Dendritic cell treated with granulocyte-macrophage colony-stimulating factor and Interleukin-4, amounts not matched to agents 40 ng/mL and 50 ng/mL, for 4 days (primary cell): ENCODE data around the gene TM9SF1.
"Not testable (repeated sequence)": the region's sequence is repeated elsewhere in the genome, so short reads cannot be mapped to it uniquely, and the experiment has no call there.

ENCODE experiments used
- H3K27ac Mint-ChIP-seq: one replicate; pipeline ENCODE4 v1.8.0; 2022; ENCODE audit warnings: mild to moderate bottlenecking, mixed read lengths
- H3K27me3 Mint-ChIP-seq: one replicate; pipeline ENCODE4 v1.8.0; 2022; ENCODE audit warnings: mild to moderate bottlenecking, mixed read lengths
- H3K36me3 Mint-ChIP-seq: one replicate; pipeline ENCODE4 v1.8.0; 2022; ENCODE audit warnings: low read depth, mixed read lengths
- H3K4me1 Mint-ChIP-seq: one replicate; pipeline ENCODE4 v1.8.0; 2022; ENCODE audit warnings: low read depth, mixed read lengths
- H3K4me3 Mint-ChIP-seq: one replicate; pipeline ENCODE4 v1.8.0; 2022; ENCODE audit warnings: mild to moderate bottlenecking, moderate library complexity, mixed read lengths
- H3K9me3 Mint-ChIP-seq: one replicate; pipeline ENCODE4 v1.8.0; 2022; ENCODE audit warnings: mixed read lengths
- intact Hi-C: fragments of 100-400 bp; cut with micrococcal nuclease; formaldehyde crosslinking; loops from one replicate; pipeline ENCODE4 v1.15.0; 2022

TM9SF1 gene

DNA sequence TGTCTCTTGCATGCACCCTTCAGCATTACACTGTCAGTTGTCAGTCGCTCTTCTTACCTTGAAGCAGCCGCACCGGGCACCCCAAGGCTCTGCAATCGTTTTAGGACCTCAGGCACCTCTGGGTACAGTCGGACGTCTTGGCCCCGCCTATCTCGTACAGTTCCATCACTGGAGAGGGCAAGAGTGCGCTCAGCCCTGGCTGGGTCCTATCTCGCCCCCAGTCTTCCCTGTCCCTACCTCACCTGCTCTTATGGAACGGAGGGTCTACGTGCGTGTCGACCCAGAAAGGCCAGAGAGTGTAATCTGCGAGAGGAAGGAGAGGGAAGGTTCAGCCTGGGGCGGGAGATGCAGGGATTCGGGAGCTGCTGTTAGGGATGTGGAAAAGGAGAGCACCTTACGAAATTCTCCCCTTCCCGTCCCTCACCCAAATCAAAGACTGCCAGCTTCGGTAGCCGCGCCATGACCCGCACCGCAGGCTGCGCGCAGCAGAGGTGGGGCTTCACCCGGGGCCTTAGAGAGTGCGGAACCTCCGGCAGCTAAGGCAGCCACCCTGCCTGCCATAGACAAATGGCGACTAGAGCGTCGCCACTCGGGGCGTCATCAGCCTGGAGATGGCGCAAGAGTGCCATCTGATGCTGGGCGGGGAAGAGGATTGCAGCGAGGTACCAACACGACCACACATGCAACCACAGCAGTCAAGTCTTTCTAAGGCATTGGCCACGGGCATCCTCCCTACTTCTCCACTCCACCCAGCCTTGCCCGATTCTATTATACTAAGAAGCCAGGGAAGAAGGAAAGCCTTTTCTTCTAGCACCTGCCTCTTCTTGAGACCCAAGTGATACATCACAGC is 20.5 kb upstream of the TM9SF1 start, which contains the start of gene MDP1:
TSS of gene MDP1 (minus strand) at position 572 of the 850 bp plus-strand sequence. CDS start at position 461, 111 bp downstream.
- peaks cover 41% of the 10 kb centered on the region for H3K4me1 Mint-ChIP-seq

DNA sequence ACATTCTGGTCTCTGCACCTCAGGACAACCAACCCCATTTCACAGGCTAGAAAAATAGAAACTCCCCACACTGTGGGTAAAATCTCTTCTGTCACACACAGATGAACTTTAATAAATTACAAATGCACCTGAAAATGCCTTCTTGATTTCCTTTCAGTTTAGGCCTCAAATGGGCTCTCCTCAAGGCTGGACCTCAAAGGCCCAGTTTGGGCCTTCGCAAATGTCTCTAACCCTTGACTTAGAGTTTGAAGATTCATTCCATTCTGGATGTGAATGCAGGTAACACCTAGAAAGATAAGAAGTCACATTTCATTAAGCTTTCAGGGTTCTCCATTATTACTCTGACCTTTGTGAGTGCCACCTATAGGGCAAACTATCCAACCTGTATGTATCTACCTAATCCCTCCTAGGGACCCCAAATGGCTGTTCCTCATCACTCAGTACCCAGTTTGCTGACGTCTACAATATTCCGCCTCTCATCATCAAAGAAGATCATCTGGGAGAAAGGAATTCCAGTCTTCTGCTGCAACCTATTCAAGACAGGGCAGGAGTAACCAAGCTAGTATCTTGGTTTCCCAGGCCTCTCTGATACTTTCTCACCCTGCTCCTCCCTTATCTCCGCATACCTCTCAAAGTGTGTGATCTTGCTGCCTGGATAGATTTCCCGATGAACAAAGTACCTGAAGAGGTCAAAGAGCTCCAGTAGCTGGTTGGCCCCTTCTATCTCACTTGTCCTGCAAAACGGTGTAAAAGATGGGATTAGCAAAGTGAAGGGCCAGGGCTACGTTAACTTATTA is 18.8 kb upstream of the TM9SF1 start:
- Mint-ChIP-seq H3K4me1 (peaks cover 50% of the 10 kb centered on the region), H3K27ac (peak overlapping the region; percentile 99), H3K36me3 (peaks cover 79% of the 10 kb centered on the region), H3K27me3 (no peaks in the 10 kb centered on the region), H3K4me3 (peak overlapping the region; percentile 94), H3K9me3 (no peaks in the 10 kb centered on the region)
- intact Hi-C loops, result loop anchor here (1.0 to 10.0 kb wide), 2 partner anchors 19 to 99 kb away; partner anchors contain the start of genes DCAF11, NRL and TM9SF1

More for the DNA sequence above, 20.5 kb upstream of the TM9SF1 start, which contains the start of gene MDP1:
- Mint-ChIP-seq H3K27ac (peak within 1 kb of the TSS; percentile 99), H3K36me3 (peaks cover 71% of the 10 kb centered on the region), H3K9me3 (no peaks in the 10 kb centered on the region), H3K4me3 (peak within 1 kb of the TSS; percentile 90), H3K27me3 (no peaks in the 10 kb centered on the region)
- intact Hi-C loops, result loop anchor here (1.0 to 10.0 kb wide), 3 partner anchors 17 to 101 kb away; partner anchors contain the start of genes DCAF11, GMPR2, NEDD8 and NRL

DNA sequence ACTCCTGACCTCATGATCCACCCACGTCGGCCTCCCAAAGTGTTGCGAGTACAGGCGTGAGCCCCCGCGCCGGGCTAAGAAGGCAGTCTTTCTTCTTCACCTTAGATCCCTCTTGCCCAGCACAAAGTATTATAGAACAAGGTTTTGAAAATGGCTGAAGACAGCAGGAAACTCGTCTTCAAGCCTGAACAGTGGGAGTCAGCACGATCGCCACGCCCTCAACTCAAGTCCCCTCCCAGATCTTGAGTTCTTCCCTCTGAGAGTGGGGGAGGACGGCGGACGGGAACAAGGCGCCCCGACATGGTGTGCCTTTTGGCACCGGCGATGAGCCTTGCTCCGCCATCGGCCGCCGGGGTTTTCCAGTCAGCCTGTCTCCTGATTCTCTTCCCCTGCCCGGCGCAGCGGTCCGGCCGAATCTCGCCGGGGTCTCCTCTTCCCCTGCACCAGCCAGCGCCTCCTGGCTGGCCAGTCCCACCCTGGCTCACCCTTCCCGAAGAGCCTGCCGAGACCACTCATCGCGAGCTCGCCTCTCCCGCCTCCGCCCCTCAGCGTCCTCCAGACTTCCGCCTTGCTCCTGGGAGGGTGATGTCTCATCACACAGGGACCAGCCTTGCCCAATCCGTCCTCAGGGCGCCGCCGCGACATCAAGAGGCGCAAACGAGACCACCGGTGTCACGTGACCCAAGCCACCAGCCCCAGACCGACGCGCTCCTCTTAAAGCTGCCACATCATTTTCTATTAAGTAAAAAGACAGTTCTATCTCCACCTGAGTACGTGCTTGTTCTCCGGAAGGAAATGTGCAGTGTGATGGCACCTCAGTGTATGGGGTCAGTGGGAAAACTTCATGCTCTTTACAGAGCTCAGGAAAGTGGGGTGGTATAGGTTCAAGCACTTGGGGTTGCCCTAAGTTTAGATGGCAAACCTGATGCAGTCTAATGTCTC is 18.0 kb upstream of the TM9SF1 start, which contains the start of gene CHMP4A:
TSS of gene CHMP4A (minus strand) at position 565 of the 942 bp plus-strand sequence. CDS start at position 516, 49 bp downstream.
- Mint-ChIP-seq H3K27me3 (no peaks in the 10 kb centered on the region), H3K9me3 (no peaks in the 10 kb centered on the region), H3K4me3 (peak within 1 kb of the TSS; percentile 94), H3K4me1 (peaks cover 50% of the 10 kb centered on the region), H3K36me3 (peaks cover 83% of the 10 kb centered on the region), H3K27ac (peak within 1 kb of the TSS; percentile 99)
- intact Hi-C loops, result loop anchor here (1.0 to 10.0 kb wide), 2 partner anchors 18 to 98 kb away; partner anchors contain the start of genes DCAF11, NRL and TM9SF1

DNA sequence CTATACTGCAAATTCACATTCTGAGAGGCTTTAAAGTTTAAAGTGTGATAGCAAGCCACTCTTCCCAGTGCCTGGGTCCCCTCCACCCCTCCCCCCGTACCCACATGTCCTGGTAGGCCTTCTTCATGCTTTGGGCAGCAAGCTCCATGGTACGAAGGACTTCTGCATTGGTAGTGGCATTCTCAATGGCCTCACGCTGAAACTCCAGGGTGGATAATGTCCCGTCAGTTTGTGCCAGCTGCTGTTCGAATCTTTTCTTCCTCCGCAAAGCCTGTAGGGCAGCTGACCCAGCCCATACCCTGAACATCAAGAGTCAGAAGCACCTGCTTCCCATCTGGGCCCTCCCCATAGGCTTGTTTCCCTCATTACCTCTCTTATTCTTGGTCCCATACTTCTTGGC is 16.1 kb upstream of the TM9SF1 start:
- H3K27me3 Mint-ChIP-seq, result no peaks in the 10 kb centered on the region
- peaks cover 83% of the 10 kb centered on the region for H3K36me3 Mint-ChIP-seq
- no peak overlapping the region for H3K4me3 Mint-ChIP-seq
- peak overlapping the region; percentile 99 for H3K27ac Mint-ChIP-seq
- intact Hi-C loops, result loop anchor here (10.0 kb wide), 1 partner anchor 97 kb away; the partner anchor contains the start of genes DCAF11 and NRL
- H3K9me3 Mint-ChIP-seq, result no peaks in the 10 kb centered on the region
- peaks cover 61% of the 10 kb centered on the region for H3K4me1 Mint-ChIP-seq

DNA sequence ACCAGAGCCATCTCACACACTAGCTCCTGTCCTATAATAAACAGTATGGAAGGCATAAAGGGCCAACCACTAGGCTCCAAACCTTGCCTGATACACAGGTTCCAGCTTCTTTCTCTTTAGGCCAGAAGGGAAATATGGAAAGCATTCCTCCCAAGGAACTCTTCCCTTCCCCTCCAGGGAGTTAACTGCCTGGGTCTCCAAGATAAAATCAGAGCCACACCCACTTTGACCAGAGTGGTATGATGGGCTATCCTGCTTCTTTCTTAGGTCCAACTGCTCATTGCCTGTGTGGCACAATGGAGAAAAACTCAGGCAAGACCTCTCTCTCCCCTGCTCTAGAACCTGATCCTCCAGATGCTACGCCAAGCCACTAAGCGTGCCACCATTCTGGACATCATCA is 12.4 kb upstream of the TM9SF1 start:
- H3K4me1 Mint-ChIP-seq, result peaks cover 39% of the 10 kb centered on the region
- H3K4me3 Mint-ChIP-seq, result no peak overlapping the region
- no peak overlapping the region for H3K27ac Mint-ChIP-seq
- H3K9me3 Mint-ChIP-seq, result peaks cover 7% of the 10 kb centered on the region
- H3K27me3 Mint-ChIP-seq, result no peaks in the 10 kb centered on the region
- H3K36me3 Mint-ChIP-seq, result peaks cover 95% of the 10 kb centered on the region
- intact Hi-C loops, result no loop called here

DNA sequence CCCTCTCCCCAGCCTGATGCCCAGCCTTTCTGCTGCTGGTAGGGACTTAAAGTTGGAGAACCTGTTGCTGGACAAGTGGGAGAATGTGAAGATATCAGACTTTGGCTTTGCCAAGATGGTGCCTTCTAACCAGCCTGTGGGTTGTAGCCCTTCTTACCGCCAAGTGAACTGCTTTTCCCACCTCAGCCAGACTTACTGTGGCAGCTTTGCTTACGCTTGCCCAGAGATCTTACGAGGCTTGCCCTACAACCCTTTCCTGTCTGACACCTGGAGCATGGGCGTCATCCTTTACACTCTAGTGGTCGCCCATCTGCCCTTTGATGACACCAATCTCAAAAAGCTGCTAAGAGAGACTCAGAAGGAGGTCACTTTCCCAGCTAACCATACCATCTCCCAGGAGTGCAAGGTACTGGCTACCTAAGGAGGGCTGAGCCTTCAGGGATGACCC is 11.9 kb upstream of the TM9SF1 start:
- intact Hi-C loops, result no loop called here
- H3K4me3 Mint-ChIP-seq, result no peak overlapping the region
- peaks cover 38% of the 10 kb centered on the region for H3K4me1 Mint-ChIP-seq
- peaks cover 12% of the 10 kb centered on the region for H3K9me3 Mint-ChIP-seq
- no peak overlapping the region for H3K27ac Mint-ChIP-seq
- H3K27me3 Mint-ChIP-seq, result no peaks in the 10 kb centered on the region
- H3K36me3 Mint-ChIP-seq, result peaks cover 99% of the 10 kb centered on the region

DNA sequence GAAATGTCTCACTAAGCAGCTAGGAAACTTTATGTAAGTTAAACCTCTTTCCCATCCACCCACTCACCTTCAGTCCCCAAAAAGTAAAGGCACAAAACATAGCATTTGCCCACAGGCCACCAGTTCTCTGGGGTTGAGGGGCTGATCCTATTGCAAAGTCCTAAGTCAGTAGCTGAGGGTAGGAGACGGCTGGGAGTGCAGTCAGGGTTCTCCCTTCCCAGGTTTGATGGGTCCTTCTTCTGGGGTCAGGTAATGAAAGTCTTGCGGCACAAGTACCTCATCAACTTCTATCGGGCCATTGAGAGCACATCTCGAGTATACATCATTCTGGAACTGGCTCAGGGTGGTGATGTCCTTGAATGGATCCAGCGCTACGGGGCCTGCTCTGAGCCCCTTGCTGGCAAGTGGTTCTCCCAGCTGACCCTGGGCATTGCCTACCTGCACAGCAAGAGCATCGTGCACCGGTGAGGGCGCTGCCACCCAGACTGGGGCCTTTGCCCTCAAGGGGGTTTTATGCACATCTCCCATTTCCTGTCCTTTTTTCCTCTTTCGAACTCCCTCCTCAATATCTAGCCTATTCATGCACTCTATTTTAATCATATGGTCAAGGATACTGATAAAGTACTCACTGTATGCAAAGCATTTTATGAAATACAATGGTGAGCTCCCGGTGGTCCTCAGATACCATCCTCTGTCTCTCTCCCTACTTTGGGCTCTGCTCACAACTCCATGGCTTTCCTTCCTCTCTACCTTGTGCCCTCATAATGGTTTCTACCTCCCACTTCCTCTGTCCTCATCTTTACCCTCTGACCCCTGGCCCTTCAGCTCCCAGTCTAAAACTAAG is 11.2 kb upstream of the TM9SF1 start:
- H3K4me1 Mint-ChIP-seq, result peaks cover 32% of the 10 kb centered on the region
- H3K36me3 Mint-ChIP-seq, result peaks cover 99% of the 10 kb centered on the region
- no peak overlapping the region for H3K4me3 Mint-ChIP-seq
- no peaks in the 10 kb centered on the region for H3K27me3 Mint-ChIP-seq
- intact Hi-C loops, result no loop called here
- H3K9me3 Mint-ChIP-seq, result peaks cover 18% of the 10 kb centered on the region
- H3K27ac Mint-ChIP-seq, result no peak overlapping the region

DNA sequence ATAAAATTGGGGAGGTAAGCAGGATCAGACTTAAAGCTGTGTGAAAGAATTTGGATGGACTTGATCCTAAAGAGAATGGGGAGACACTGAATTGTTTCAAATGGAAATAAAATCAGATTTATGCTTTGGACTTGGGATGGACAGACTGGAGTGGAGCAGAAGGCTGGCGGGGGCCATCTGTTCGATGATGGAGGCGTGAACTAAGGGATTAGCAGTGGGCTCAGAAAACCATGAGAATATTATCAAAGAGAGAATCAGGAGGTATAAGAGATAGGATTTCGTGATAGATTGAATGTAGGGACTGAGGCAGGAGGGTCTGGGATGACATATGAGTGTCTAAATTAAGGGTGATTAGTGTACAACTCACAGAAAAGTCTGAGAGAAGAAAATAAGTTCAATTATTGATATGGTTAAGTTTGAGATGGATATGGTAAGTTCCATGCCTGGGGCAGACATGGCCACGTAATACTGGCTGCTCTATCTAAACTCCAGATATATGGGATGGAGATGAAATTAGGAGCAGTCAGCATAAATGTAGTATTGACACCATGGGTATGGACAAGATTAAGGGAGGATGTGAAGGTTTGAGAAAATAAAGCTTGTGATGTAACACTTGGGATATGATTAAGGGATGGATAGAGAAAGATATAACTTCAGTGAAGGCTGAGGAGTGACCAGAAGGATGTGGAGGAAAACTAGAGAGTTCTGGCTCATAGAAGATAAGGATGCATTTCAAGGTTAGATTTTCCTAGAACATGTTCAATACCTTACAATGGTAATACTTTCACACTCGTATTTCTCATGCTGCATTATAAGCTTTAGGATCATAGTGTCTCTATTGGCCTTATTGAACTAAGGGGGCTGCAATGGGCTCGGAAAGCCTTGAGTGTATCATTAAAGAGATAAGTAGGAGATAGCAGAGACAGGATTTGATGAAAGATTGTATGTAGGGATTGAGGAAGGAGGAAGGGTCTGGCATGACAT is 9.2 kb upstream of the TM9SF1 start:
- intact Hi-C loops, result no loop called here
- Mint-ChIP-seq H3K9me3 (peaks cover 26% of the 10 kb centered on the region), H3K27me3 (no peaks in the 10 kb centered on the region), H3K4me1 (peaks cover 21% of the 10 kb centered on the region), H3K36me3 (peaks cover 97% of the 10 kb centered on the region), H3K4me3 (no peak overlapping the region), H3K27ac (no peak overlapping the region)

DNA sequence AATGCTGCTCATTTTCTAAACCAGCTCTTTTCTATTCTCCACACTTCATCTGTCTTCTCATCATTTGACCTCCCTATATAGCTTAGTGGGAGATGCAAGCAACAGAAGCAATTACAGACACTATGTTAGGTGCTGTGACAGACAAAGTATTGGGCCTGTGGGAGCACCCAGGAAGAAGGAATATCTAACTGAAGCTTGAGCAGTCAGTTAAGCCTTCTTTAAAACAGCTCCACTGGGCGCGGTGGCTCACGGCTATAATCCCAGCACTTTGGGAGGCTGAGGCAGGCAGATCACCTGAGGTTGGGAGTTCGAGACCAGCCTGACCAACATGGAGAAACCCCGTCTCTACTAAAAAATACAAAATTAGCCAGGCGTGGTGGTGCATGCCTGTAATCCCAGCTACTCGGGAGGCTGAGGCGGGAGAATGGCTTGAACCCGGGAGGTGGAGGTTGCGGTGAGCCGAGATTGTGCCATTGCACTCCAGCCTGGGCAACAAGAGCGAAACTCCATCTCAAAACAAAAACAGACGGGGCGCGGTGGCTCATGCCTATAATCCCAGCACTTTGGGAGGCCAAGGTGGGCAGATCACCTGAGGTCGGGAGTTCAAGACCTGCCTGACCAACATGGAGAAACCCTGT is 8.1 kb upstream of the TM9SF1 start:
- H3K9me3 Mint-ChIP-seq, result peaks cover 32% of the 10 kb centered on the region
- H3K36me3 Mint-ChIP-seq, result peaks cover 98% of the 10 kb centered on the region
- H3K27me3 Mint-ChIP-seq, intact Hi-C loops, H3K27ac Mint-ChIP-seq, H3K4me3 Mint-ChIP-seq: not testable (repeated sequence)
- peaks cover 32% of the 10 kb centered on the region for H3K4me1 Mint-ChIP-seq

DNA sequence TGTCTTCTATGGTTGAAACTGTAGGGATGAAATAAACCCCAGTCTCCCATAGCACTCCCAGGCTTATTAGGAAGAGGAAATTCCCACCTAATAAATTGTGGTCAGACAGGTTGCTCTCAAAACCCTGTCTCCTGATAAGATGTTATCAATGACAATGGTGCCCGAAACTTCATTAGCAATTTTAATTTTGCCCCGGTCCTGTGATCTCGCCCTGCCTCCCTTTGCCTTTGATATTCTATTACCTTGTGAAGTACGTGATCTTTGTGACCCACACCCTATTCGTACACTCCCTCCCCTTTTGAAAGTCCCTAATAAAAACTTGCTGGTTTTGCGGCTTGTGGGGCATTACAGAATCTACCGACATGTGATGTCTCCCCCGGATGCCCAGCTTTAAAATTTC is 7.3 kb upstream of the TM9SF1 start:
- Mint-ChIP-seq H3K4me1 (peaks cover 28% of the 10 kb centered on the region), H3K36me3 (peaks cover 96% of the 10 kb centered on the region), H3K9me3 (peaks cover 32% of the 10 kb centered on the region)
- H3K27me3 Mint-ChIP-seq, H3K27ac Mint-ChIP-seq, intact Hi-C loops, H3K4me3 Mint-ChIP-seq: not testable (repeated sequence)
